Loucy (cell line): Measurements from ENCODE around the gene TBX3.

ENCODE experiments used
- H2AFZ ChIP-seq: fragments of 200-600 bp; sonication (generic); 2 replicates; pipeline ENCODE4 v1.6.0; 2016; ENCODE audit warnings: antibody characterized with exemption, mild to moderate bottlenecking, low read length, moderate library complexity
- H3F3A ChIP-seq: fragments of 200-600 bp; 2 replicates; pipeline ENCODE4 v1.6.0; 2016; ENCODE audit warnings: antibody characterized with exemption, low read depth, mild to moderate bottlenecking
- H3K27me3 ChIP-seq: fragments of 200-600 bp; sonication (generic); 2 replicates; pipeline ENCODE4 v1.6.1; 2014; ENCODE audit warnings: low read length, mild to moderate bottlenecking; ENCODE audit not compliant: insufficient read depth, poor library complexity, severe bottlenecking
- H3K36me3 ChIP-seq: fragments of 200-600 bp; sonication (generic); 2 replicates; pipeline ENCODE4 v1.6.1; 2016; ENCODE audit warnings: low read length; ENCODE audit not compliant: insufficient read depth
- H3K4me1 ChIP-seq: fragments of 200-600 bp; sonication (generic); 2 replicates; pipeline ENCODE4 v1.5.1; 2014; ENCODE audit warnings: low read length, mild to moderate bottlenecking; ENCODE audit not compliant: insufficient read depth, poor library complexity, severe bottlenecking
- H3K4me2 ChIP-seq: fragments of 200-600 bp; sonication (generic); 2 replicates; pipeline ENCODE4 v1.6.0; 2014; ENCODE audit warnings: antibody characterized with exemption, low read length, low read depth, mild to moderate bottlenecking; ENCODE audit not compliant: poor library complexity, severe bottlenecking
- H3K4me3 ChIP-seq: fragments of 200-600 bp; sonication (generic); 2 replicates; pipeline ENCODE4 v1.5.1; 2014; ENCODE audit warnings: low read length, mild to moderate bottlenecking, mixed read lengths; ENCODE audit not compliant: poor library complexity, severe bottlenecking
- H3K79me2 ChIP-seq: fragments of 200-600 bp; sonication (generic); 2 replicates; pipeline ENCODE4 v1.6.1; 2014; ENCODE audit warnings: low read length; ENCODE audit not compliant: insufficient read depth
- H3K9ac ChIP-seq: fragments of 200-600 bp; sonication (generic); 2 replicates; pipeline ENCODE4 v1.6.0; 2014; ENCODE audit warnings: mild to moderate bottlenecking, low read depth, low read length, moderate library complexity; ENCODE audit not compliant: poor library complexity, severe bottlenecking
- H3K9me2 ChIP-seq: fragments of 200-600 bp; sonication (generic); replicated peaks from 2 replicates; pipeline ENCODE4 v1.6.1; 2016; ENCODE audit warnings: low read depth, low read length, mixed read lengths
- H3K9me3 ChIP-seq: fragments of 200-600 bp; sonication (generic); 2 replicates; pipeline ENCODE4 v1.6.1; 2014; ENCODE audit warnings: mild to moderate bottlenecking, antibody characterized with exemption, low read length, low read depth; ENCODE audit not compliant: insufficient read depth
- H4K20me1 ChIP-seq: fragments of 200-600 bp; sonication (generic); 2 replicates; pipeline ENCODE4 v1.6.0; 2014; ENCODE audit warnings: antibody characterized with exemption, low read length, mild to moderate bottlenecking; ENCODE audit not compliant: insufficient read depth, poor library complexity, severe bottlenecking
- CTCF ChIP-seq: fragments of 200-600 bp; sonication (generic); conservative IDR thresholded peaks from 2 replicates; pipeline ENCODE4 v1.5.1; 2014; ENCODE audit warnings: mild to moderate bottlenecking, antibody characterized with exemption, low read length
- EZH2phosphoT487 ChIP-seq: fragments of 200-600 bp; IDR thresholded peaks from 2 replicates; pipeline ENCODE4 v1.6.1; 2018; ENCODE audit warnings: antibody characterized with exemption, mild to moderate bottlenecking, moderate library complexity, borderline replicate concordance

Gene TBX3

GRCh38 chr12:114631242-114631641 is 52.7 kb downstream of the TBX3 start:
- Histone ChIP-seq H3F3A (no peaks in the 10 kb centered on the region), H3K36me3 (no peaks in the 10 kb centered on the region), H3K9ac (no peak overlapping the region), H3K4me1 (no peaks in the 10 kb centered on the region), H3K4me3 (no peak overlapping the region), H2AFZ (no peak overlapping the region), H4K20me1 (no peaks in the 10 kb centered on the region), H3K9me3 (no peaks in the 10 kb centered on the region), H3K4me2 (no peak overlapping the region), H3K79me2 (no peaks in the 10 kb centered on the region), H3K27me3 (no peaks in the 10 kb centered on the region), H3K9me2 (no peaks in the 10 kb centered on the region)
- TF ChIP-seq CTCF (no peak), EZH2phosphoT487 (no peak)

GRCh38 chr12:114628199-114628598 is 55.8 kb downstream of the TBX3 start:
- H3K4me1 ChIP-seq, result no peaks in the 10 kb centered on the region
- TF ChIP-seq EZH2phosphoT487 (no peak), CTCF (no peak)
- H4K20me1 ChIP-seq, result no peaks in the 10 kb centered on the region
- H3K4me3 ChIP-seq, result no peak overlapping the region
- H3K9me2 ChIP-seq, result no peaks in the 10 kb centered on the region
- H2AFZ ChIP-seq, result no peak overlapping the region
- H3K9me3 ChIP-seq, result no peaks in the 10 kb centered on the region
- no peaks in the 10 kb centered on the region for H3F3A ChIP-seq
- H3K36me3 ChIP-seq, result no peaks in the 10 kb centered on the region
- no peaks in the 10 kb centered on the region for H3K79me2 ChIP-seq
- H3K4me2 ChIP-seq, result no peak overlapping the region
- H3K9ac ChIP-seq, result no peak overlapping the region
- H3K27me3 ChIP-seq, result no peaks in the 10 kb centered on the region

GRCh38 chr12:114627393-114627792 is 56.6 kb downstream of the TBX3 start:
- Histone ChIP-seq H3K36me3 (no peaks in the 10 kb centered on the region), H2AFZ (no peak overlapping the region), H3K9me3 (no peaks in the 10 kb centered on the region), H3K4me2 (no peak overlapping the region), H3F3A (no peaks in the 10 kb centered on the region), H3K9ac (no peak overlapping the region), H3K9me2 (no peaks in the 10 kb centered on the region), H4K20me1 (no peaks in the 10 kb centered on the region), H3K4me1 (no peaks in the 10 kb centered on the region), H3K4me3 (no peak overlapping the region), H3K79me2 (no peaks in the 10 kb centered on the region), H3K27me3 (no peaks in the 10 kb centered on the region)
- TF ChIP-seq CTCF (no peak), EZH2phosphoT487 (no peak)
